IMR-90 (cell line): ENCODE data around the gene RUNDC3A. TPM values are rescaled to one million over a fixed set of nuclear protein-coding genes. Genes with fewer than 3 reads are reported as not detected.

Experiments used
- ATAC-seq: fragments of 200-7000 bp; cut with Tn5 transposase; 2 replicates; pipeline ENCODE4 v1.9.1; 2020; ENCODE audit warnings: low read depth, mild to moderate bottlenecking, moderate library complexity
- BruUV-seq: library from RNA; stranded (reverse); fragments of 400-500 nt; replicated peaks from 2 replicates; lab custom pipeline; 2021; lab: Mats Ljungman, UMichigan
- CTCF ChIA-PET: fragments of 300-600 bp; formaldehyde crosslinking; extraction: SDS; loops from one replicate; lab custom pipeline; 2021; ENCODE audit warnings: antibody characterized with exemption; lab: Yijun Ruan, JAX
- POLR2A ChIA-PET: fragments of 300-600 bp; sonication (Branson Sonifier 250); formaldehyde crosslinking; loops from one replicate; lab custom pipeline; 2022; ENCODE audit warnings: antibody characterized with exemption; ENCODE audit not compliant: unreplicated experiment; lab: Charles Lee
- DNase-seq: peaks from one replicate; pipeline ENCODE4 v3.0.0; 2013
- H2AFZ ChIP-seq: replicated peaks from 2 replicates; pipeline ENCODE3; 2013; ENCODE audit warnings: low read length, mild to moderate bottlenecking; ENCODE audit not compliant: poor library complexity
- H2AK5ac ChIP-seq: 2 replicates; pipeline ENCODE4 v1.6.1; 2013; ENCODE audit warnings: low read depth, low read length, inconsistent platforms
- H2AK9ac ChIP-seq: replicated peaks from 2 replicates; pipeline ENCODE3; 2013; ENCODE audit warnings: mild to moderate bottlenecking, low read depth, low read length, moderate library complexity; ENCODE audit not compliant: poor library complexity
- H2BK120ac ChIP-seq: 2 replicates; pipeline ENCODE4 v1.6.1; 2013; ENCODE audit warnings: low read depth, low read length, inconsistent platforms
- H2BK15ac ChIP-seq: 3 replicates; pipeline ENCODE4 v1.6.1; 2013; ENCODE audit warnings: low read depth, low read length, inconsistent platforms
- H2BK20ac ChIP-seq: 2 replicates; pipeline ENCODE4 v1.6.1; 2013; ENCODE audit warnings: low read depth, mild to moderate bottlenecking, inconsistent platforms, low read length, moderate library complexity
- H2BK5ac ChIP-seq: 2 replicates; pipeline ENCODE4 v1.6.1; 2013; ENCODE audit warnings: mild to moderate bottlenecking, low read depth, low read length, inconsistent platforms; ENCODE audit not compliant: poor library complexity, severe bottlenecking
- H3K14ac ChIP-seq: replicated peaks from 2 replicates; pipeline ENCODE4 v1.6.1; 2013; ENCODE audit warnings: low read depth, low read length, inconsistent platforms
- H3K18ac ChIP-seq: 2 replicates; pipeline ENCODE4 v1.6.1; 2013; ENCODE audit warnings: low read depth, low read length, control low read depth
- H3K23ac ChIP-seq: 2 replicates; pipeline ENCODE4 v1.6.1; 2013; ENCODE audit warnings: low read depth, low read length, inconsistent platforms
- H3K27ac ChIP-seq: 2 replicates; pipeline ENCODE4 v1.5.1; 2013; ENCODE audit warnings: mild to moderate bottlenecking, control low read depth, low read length; ENCODE audit not compliant: insufficient read depth
- H3K27me3 ChIP-seq: 2 replicates; pipeline ENCODE4 v1.6.1; 2013; ENCODE audit warnings: low read length; ENCODE audit not compliant: control insufficient read depth, insufficient read depth
- H3K36me3 ChIP-seq: 2 replicates; pipeline ENCODE4 v1.6.1; 2013; ENCODE audit warnings: low read length, mixed read lengths; ENCODE audit not compliant: control insufficient read depth, insufficient read depth
- H3K4ac ChIP-seq: 2 replicates; pipeline ENCODE4 v1.6.1; 2013; ENCODE audit warnings: low read depth, low read length, inconsistent platforms
- H3K4me1 ChIP-seq: 2 replicates; pipeline ENCODE4 v1.6.1; 2013; ENCODE audit warnings: low read length, mixed read lengths; ENCODE audit not compliant: control insufficient read depth, insufficient read depth
- H3K4me2 ChIP-seq: 2 replicates; pipeline ENCODE4 v1.6.1; 2013; ENCODE audit warnings: low read depth, mild to moderate bottlenecking, control low read depth, low read length, moderate library complexity
- H3K4me3 ChIP-seq: 2 replicates; pipeline ENCODE4 v1.5.1; 2013; ENCODE audit warnings: low read depth, mild to moderate bottlenecking, control low read depth, low read length, moderate library complexity; ENCODE audit not compliant: insufficient read depth
- H3K56ac ChIP-seq: 2 replicates; pipeline ENCODE4 v1.6.1; 2013; ENCODE audit warnings: low read length, inconsistent platforms; ENCODE audit not compliant: insufficient read depth; ENCODE audit errors: extremely low read depth
- H3K79me1 ChIP-seq, 2 experiments: 2 replicates each; pipeline ENCODE4 v1.6.1; 2013; ENCODE audit warnings: low read length in 2 of 2, inconsistent platforms in 1 of 2, low read depth in 1 of 2
- H3K9ac ChIP-seq: 2 replicates; pipeline ENCODE4 v1.6.1; 2013; ENCODE audit warnings: low read depth, low read length, control low read depth
- H3K9me1 ChIP-seq: 2 replicates; pipeline ENCODE4 v1.6.1; 2013; ENCODE audit warnings: low read length, inconsistent platforms; ENCODE audit not compliant: insufficient read depth
- H3K9me3 ChIP-seq: 2 replicates; pipeline ENCODE4 v1.6.1; 2013; ENCODE audit warnings: low read length; ENCODE audit not compliant: control insufficient read depth, insufficient read depth
- H4K20me1 ChIP-seq: 2 replicates; pipeline ENCODE4 v1.6.1; 2013; ENCODE audit warnings: low read length, inconsistent platforms; ENCODE audit not compliant: insufficient read depth
- H4K5ac ChIP-seq: 2 replicates; pipeline ENCODE4 v1.6.1; 2013; ENCODE audit warnings: mild to moderate bottlenecking, low read depth, low read length, control low read depth
- H4K8ac ChIP-seq, 2 experiments: 2 replicates each; pipeline ENCODE4 v1.6.1; 2013; ENCODE audit warnings: low read depth in 2 of 2, low read length in 2 of 2, control low read depth in 1 of 2, inconsistent platforms in 1 of 2
- H4K91ac ChIP-seq: 2 replicates; pipeline ENCODE4 v1.6.1; 2013; ENCODE audit warnings: low read depth, low read length, inconsistent platforms; ENCODE audit not compliant: insufficient read depth
- CEBPB ChIP-seq: IDR thresholded peaks from 2 replicates; pipeline ENCODE4 v1.6.1; 2012; ENCODE audit warnings: low read depth, low read length, improper control_type of control experiment
- ELK1 ChIP-seq: fragments of 150-350 bp; IDR thresholded peaks from 2 replicates; pipeline ENCODE4 v1.6.1; 2016; ENCODE audit warnings: low read depth, mild to moderate bottlenecking, low read length, moderate library complexity, borderline replicate concordance
- NFE2L2 ChIP-seq: fragments of 150-350 bp; IDR thresholded peaks from 2 replicates; pipeline ENCODE4 v1.6.1; 2016; ENCODE audit warnings: low read depth, mild to moderate bottlenecking, low read length
- RFX5 ChIP-seq: IDR thresholded peaks from 2 replicates; pipeline ENCODE4 v1.8.0; 2012; ENCODE audit warnings: low read depth, mild to moderate bottlenecking, low read length, moderate library complexity
- WGBS, 2 experiments: methylation state at CpG; one replicate each; pipeline versions ENCODE4 v1.1.5 to v1.1.7; 2013; ENCODE audit warnings: missing lambda C conversion rate in 2 of 2; ENCODE audit not compliant: insufficient read length in 1 of 2; ENCODE audit errors: extremely low coverage in 2 of 2; 5-methylcytosine and 5-hydroxymethylcytosine counted together
- dilution Hi-C: fragments of 300-500 bp; cut with HindIII; formaldehyde crosslinking; loops from one replicate; pipeline ENCODE4 v1.14.3; 2018; ENCODE audit warnings: low sequenced_read_pairs; ENCODE audit not compliant: unreplicated experiment
- in situ Hi-C: fragments of 300-500 bp; cut with MboI; formaldehyde crosslinking; loops from 3 replicates; pipeline ENCODE4 v1.14.3; 2019; ENCODE audit warnings: low sequenced_read_pairs, inconsistent platforms, mixed read lengths
- intact Hi-C: fragments of 100-400 bp; cut with micrococcal nuclease; formaldehyde crosslinking; loops from 2 replicates; pipeline ENCODE4 v1.10.0; 2022
- polyA plus RNA-seq, 3 experiments: library from polyadenylated mRNA; depleted of rRNA; stranded (reverse); fragments of >200 nt; gene quantifications; 2 replicates each; pipeline ENCODE4 v1.2.3, GENCODE V29; 2012; ENCODE audit warnings: low replicate concordance in 1 of 3
- total RNA-seq: library from RNA; depleted of rRNA; stranded (reverse); fragments of >200 nt; gene quantifications from 2 replicates; pipeline ENCODE4 v1.2.3, GENCODE V29; 2012

Gene RUNDC3A
- total and polyA plus RNA-seq, 2 of the 4 experiments (the other 2 are of a cell fraction): under 0.01 to 0.34 TPM

- in situ Hi-C loops: no loop called here
- BruUV-seq: no TSS peak
- WGBS, 2 experiments: 60% methylated on average over 1 of the region's 2 CpGs; no CpG with 5 or more reads in 1 of the 2 experiments
Observed at GRCh38 chr17:44310188-44310587, 1.8 kb downstream of the RUNDC3A start.

More at GRCh38 chr17:44310188-44310587, 1.8 kb downstream of the RUNDC3A start:
- Histone ChIP-seq H2BK15ac (no peak overlapping the region), H3K79me1 (no peaks in the 10 kb centered on the region), H3K36me3 (no peaks in the 10 kb centered on the region), H2AK9ac (no peak overlapping the region), H4K8ac (no peak overlapping the region), H3K4ac (no peak overlapping the region), H3K27ac (no peak overlapping the region), H3K14ac (no peak overlapping the region), H2BK5ac (no peak overlapping the region), H2BK120ac (no peak overlapping the region), H3K56ac (no peak overlapping the region), H3K4me3 (no peak overlapping the region), H4K20me1 (no peaks in the 10 kb centered on the region), H3K18ac (no peak overlapping the region), H2AFZ (no peak overlapping the region), H2BK20ac (no peak overlapping the region), H3K9ac (no peak overlapping the region), H4K5ac (no peak overlapping the region), H3K4me1 (peaks cover 6% of the 10 kb centered on the region; the same call in 1 of the 2 replicates), H3K4me2 (no peak overlapping the region), H3K9me1 (no peaks in the 10 kb centered on the region), H2AK5ac (no peak overlapping the region), H3K27me3 (peaks cover 58% of the 10 kb centered on the region), H4K91ac (no peak overlapping the region), H3K9me3 (no peaks in the 10 kb centered on the region), H3K23ac (no peak overlapping the region)
- dilution Hi-C loops (no loop called here), intact Hi-C loops (no loop called here)
- ChIA-PET POLR2A (no interaction called here), CTCF (no interaction called here)
- TF ChIP-seq NFE2L2 (no peak), RFX5 (no peak), CEBPB (no peak), ELK1 (no peak)
- no peak for ATAC-seq
- no peak for DNase-seq
